OCI-LY1 (cell line): ENCODE results near the gene MAPK12.

Source experiments
- H2AFZ ChIP-seq: fragments of 200-600 bp; sonication (generic), shearing (Covaris generic); 2 replicates; pipeline ENCODE4 v1.6.0; 2014; ENCODE audit warnings: antibody characterized with exemption, mild to moderate bottlenecking, low read length
- H3F3A ChIP-seq: fragments of 200-600 bp; sonication (generic), shearing (Covaris generic); 2 replicates; pipeline ENCODE4 v1.6.0; 2014; ENCODE audit warnings: mild to moderate bottlenecking, antibody characterized with exemption, low read length, moderate library complexity; ENCODE audit not compliant: insufficient read depth
- H3K27ac ChIP-seq: fragments of 200-600 bp; sonication (generic); 2 replicates; pipeline ENCODE4 v1.5.1; 2014; ENCODE audit warnings: low read length, mixed run types, mild to moderate bottlenecking, low read depth; ENCODE audit not compliant: poor library complexity, severe bottlenecking
- H3K27me3 ChIP-seq: fragments of 200-600 bp; sonication (generic); 2 replicates; pipeline ENCODE4 v1.6.0; 2014; ENCODE audit warnings: antibody characterized with exemption, mild to moderate bottlenecking, low read length, moderate library complexity; ENCODE audit not compliant: insufficient read depth
- H3K36me3 ChIP-seq: fragments of 200-600 bp; sonication (generic); 2 replicates; pipeline ENCODE4 v1.6.1; 2014; ENCODE audit warnings: mild to moderate bottlenecking, antibody characterized with exemption, low read length, moderate library complexity, mixed read lengths; ENCODE audit not compliant: insufficient read depth
- H3K4me1 ChIP-seq: fragments of 200-600 bp; sonication (generic); 2 replicates; pipeline ENCODE4 v1.5.1; 2014; ENCODE audit warnings: mild to moderate bottlenecking, low read length, moderate library complexity; ENCODE audit not compliant: insufficient read depth, severe bottlenecking
- H3K4me2 ChIP-seq: fragments of 200-600 bp; sonication (generic), shearing (Covaris generic); 2 replicates; pipeline ENCODE4 v1.6.1; 2014; ENCODE audit warnings: low read length
- H3K4me3 ChIP-seq: fragments of 200-600 bp; sonication (generic); 2 replicates; pipeline ENCODE4 v1.5.1; 2014; ENCODE audit warnings: low read length, low read depth, mild to moderate bottlenecking, mixed read lengths; ENCODE audit not compliant: poor library complexity, severe bottlenecking
- H3K79me2 ChIP-seq: fragments of 200-600 bp; shearing (Covaris generic); 2 replicates; pipeline ENCODE4 v1.6.1; 2016; ENCODE audit warnings: mixed run types, low read length, mixed read lengths; ENCODE audit not compliant: insufficient read depth
- H3K9ac ChIP-seq: fragments of 200-600 bp; sonication (generic), shearing (Covaris generic); 2 replicates; pipeline ENCODE4 v1.6.1; 2014; ENCODE audit warnings: mild to moderate bottlenecking, low read length, mixed read lengths
- H3K9me2 ChIP-seq: fragments of 200-600 bp; sonication (generic), shearing (Covaris generic); 2 replicates; pipeline ENCODE4 v1.6.1; 2014; ENCODE audit warnings: low read depth, mild to moderate bottlenecking, low read length, mixed read lengths
- H3K9me3 ChIP-seq: fragments of 200-600 bp; shearing (Covaris generic); 2 replicates; pipeline ENCODE4 v1.6.1; 2014; ENCODE audit warnings: low read length, mixed read lengths
- H4K20me1 ChIP-seq: fragments of 200-600 bp; sonication (generic), shearing (Covaris generic); 2 replicates; pipeline ENCODE4 v1.6.0; 2016; ENCODE audit warnings: mild to moderate bottlenecking, low read length; ENCODE audit not compliant: insufficient read depth
- CTCF ChIP-seq: fragments of 200-600 bp; sonication (generic), shearing (Covaris generic); IDR thresholded peaks from 2 replicates; pipeline ENCODE4 v1.5.1; 2017; ENCODE audit warnings: mild to moderate bottlenecking, antibody characterized with exemption, low read length, moderate library complexity, mixed read lengths
- EZH2 ChIP-seq: fragments of 200-600 bp; sonication (generic), shearing (Covaris generic); IDR thresholded peaks from 2 replicates; pipeline ENCODE4 v1.8.0; 2017; ENCODE audit warnings: borderline replicate concordance, mixed run types, mild to moderate bottlenecking, antibody characterized with exemption, low read length, moderate library complexity, mixed read lengths

MAPK12 gene

GRCh38 chr22:50238755-50239154, 22.7 kb downstream of the MAPK12 start:
- Histone ChIP-seq H3K9me3 (no peaks in the 10 kb centered on the region), H3K9me2 (no peaks in the 10 kb centered on the region), H3F3A (0 out of 2 replicates have a peak, but pooled peaks cover 4% of the 10 kb centered on the region), H3K9ac (no peak overlapping the region), H3K4me1 (peaks cover 19% of the 10 kb centered on the region), H4K20me1 (no peaks in the 10 kb centered on the region), H2AFZ (no peak overlapping the region), H3K27ac (no peak overlapping the region), H3K4me2 (no peak overlapping the region), H3K27me3 (no peaks in the 10 kb centered on the region), H3K79me2 (peaks cover 22% of the 10 kb centered on the region), H3K4me3 (no peak overlapping the region), H3K36me3 (peaks cover 33% of the 10 kb centered on the region)
- TF ChIP-seq CTCF: no peak
- TF ChIP-seq EZH2: no peak

GRCh38 chr22:50236731-50237409, 24.6 kb downstream of the MAPK12 start:
- H3K27me3 ChIP-seq: no peaks in the 10 kb centered on the region
- TF ChIP-seq EZH2 (no peak), CTCF (peak; percentile 65)
- H3K79me2 ChIP-seq: peaks cover 9% of the 10 kb centered on the region
- H3K4me3 ChIP-seq: no peak overlapping the region
- peaks cover 18% of the 10 kb centered on the region for H3K4me1 ChIP-seq
- H4K20me1 ChIP-seq: no peaks in the 10 kb centered on the region
- H3K9me2 ChIP-seq: no peaks in the 10 kb centered on the region
- no peak overlapping the region for H3K27ac ChIP-seq
- no peaks in the 10 kb centered on the region for H3K9me3 ChIP-seq
- H3K36me3 ChIP-seq: peaks cover 47% of the 10 kb centered on the region
- no peak overlapping the region for H3K4me2 ChIP-seq
- no peaks in the 10 kb centered on the region for H3F3A ChIP-seq
- no peak overlapping the region for H2AFZ ChIP-seq
- H3K9ac ChIP-seq: no peak overlapping the region

GRCh38 chr22:50233223-50233622, 28.3 kb downstream of the MAPK12 start:
- Histone ChIP-seq H3K9me3 (no peaks in the 10 kb centered on the region), H4K20me1 (no peaks in the 10 kb centered on the region), H3K27me3 (no peaks in the 10 kb centered on the region), H3F3A (no peaks in the 10 kb centered on the region), H3K9me2 (no peaks in the 10 kb centered on the region), H3K4me3 (no peak overlapping the region), H3K79me2 (no peaks in the 10 kb centered on the region), H3K27ac (no peak overlapping the region), H3K36me3 (peaks cover 42% of the 10 kb centered on the region), H2AFZ (no peak overlapping the region), H3K4me1 (no peaks in the 10 kb centered on the region), H3K4me2 (no peak overlapping the region), H3K9ac (no peak overlapping the region)
- TF ChIP-seq EZH2 (no peak), CTCF (no peak)
